ENCODE measurements around the gene SLC7A7. TPM values are rescaled to one million over a fixed set of nuclear protein-coding genes. Genes with fewer than 3 reads are reported as not detected.
"Not testable (repeated sequence)": the region's sequence is repeated elsewhere in the genome, so short reads cannot be mapped to it uniquely, and the experiment has no call there.

SLC7A7 gene
- total and polyA plus RNA-seq, 10 donors: 34.2 to 165 (median 85.8) TPM

DNA sequence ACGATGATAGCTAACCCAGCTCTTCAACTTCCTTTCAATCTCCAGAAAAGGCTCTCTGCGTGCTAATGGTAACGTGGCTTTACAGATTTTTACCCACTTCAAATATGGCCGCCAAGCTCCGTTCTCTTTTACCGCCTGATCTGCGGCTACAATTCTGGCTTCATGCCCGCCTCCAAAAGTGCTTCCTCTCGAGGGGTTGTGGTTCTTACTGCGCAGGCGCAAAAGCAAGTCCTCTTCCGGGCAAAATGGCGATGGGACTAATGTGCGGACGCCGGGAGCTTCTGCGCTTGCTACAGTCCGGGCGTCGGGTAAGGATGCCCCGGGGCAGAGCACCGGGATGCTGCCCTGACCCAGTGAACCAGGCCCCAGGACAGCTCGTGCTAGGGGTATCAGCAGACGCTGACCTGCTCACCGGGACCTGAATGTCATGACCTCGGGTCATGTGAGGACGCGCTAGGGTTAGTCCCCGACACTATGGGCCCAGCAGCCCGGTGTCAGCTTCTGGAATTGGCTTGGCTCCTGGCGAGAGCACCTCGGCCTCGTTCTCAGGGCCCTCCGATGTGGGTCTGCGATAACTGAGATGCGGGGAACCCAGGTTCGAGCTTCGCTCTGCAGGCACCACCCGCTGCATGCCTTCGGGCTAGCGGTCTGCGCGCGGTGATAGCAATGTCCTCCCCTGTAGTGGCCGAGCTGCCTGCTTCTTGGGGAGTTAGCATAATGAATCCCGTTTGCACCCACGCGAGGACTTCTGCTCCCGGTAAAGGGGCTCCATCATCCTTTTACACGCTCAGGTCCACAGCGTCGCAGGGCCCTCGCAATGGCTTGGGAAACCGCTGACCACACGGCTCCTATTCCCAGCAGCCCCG is 48.5 kb downstream of the SLC7A7 start, which contains the start of gene OXA1L:
OXA1L (plus strand) TSS at position 232 of the 866 bp plus-strand sequence; CDS start at position 246, 14 bp downstream.
- intact Hi-C loops (cut with DNase I; ENCODE audit: low total_unique reads): no loop called here
- 0 to 1% (median 0%) methylated on average over 31 to 56 of the region's 56 CpGs for WGBS, 5 donors

DNA sequence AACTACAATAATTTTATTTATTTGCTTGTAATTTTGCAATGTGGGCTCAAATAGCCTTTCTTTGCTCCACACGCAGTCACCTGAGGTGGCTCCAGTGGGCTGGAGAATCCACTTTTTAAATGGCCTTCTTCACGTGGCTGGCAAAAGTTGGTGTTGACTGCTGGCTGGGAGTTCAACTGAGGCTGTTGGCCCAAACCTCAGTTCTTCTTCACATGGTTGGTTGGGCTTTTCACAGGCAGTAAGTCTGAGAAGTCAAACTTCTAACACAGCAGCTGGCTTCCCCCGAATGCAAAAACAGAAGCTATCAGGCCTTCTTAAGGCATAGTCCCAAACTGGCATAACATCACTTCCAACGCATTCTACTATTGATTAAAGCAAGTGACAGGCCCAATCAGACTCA is 50.9 kb downstream of the SLC7A7 start:
- TF ChIP-seq POLR2AphosphoS5 (IDR thresholded peaks at IDR 0.05) (no peak), POLR2A (IDR thresholded peaks at IDR 0.05) (no peak)
- TF ChIP-seq, protein P1, sequence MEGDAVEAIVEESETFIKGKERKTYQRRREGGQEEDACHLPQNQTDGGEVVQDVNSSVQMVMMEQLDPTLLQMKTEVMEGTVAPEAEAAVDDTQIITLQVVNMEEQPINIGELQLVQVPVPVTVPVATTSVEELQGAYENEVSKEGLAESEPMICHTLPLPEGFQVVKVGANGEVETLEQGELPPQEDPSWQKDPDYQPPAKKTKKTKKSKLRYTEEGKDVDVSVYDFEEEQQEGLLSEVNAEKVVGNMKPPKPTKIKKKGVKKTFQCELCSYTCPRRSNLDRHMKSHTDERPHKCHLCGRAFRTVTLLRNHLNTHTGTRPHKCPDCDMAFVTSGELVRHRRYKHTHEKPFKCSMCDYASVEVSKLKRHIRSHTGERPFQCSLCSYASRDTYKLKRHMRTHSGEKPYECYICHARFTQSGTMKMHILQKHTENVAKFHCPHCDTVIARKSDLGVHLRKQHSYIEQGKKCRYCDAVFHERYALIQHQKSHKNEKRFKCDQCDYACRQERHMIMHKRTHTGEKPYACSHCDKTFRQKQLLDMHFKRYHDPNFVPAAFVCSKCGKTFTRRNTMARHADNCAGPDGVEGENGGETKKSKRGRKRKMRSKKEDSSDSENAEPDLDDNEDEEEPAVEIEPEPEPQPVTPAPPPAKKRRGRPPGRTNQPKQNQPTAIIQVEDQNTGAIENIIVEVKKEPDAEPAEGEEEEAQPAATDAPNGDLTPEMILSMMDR (IDR thresholded peaks at IDR 0.05 in 8 of 11, conservative IDR thresholded peaks at IDR 0.05 in 3 of 11): no peak
- Histone ChIP-seq H3K27ac (no peak overlapping the region), H3K9me3 (peaks cover 0 to 21% (median 15%) of the 10 kb centered on the region in 8 donors), H3K4me1 (peaks cover 17 to 39% (median 33%) of the 10 kb centered on the region in 6 donors), H3K36me3 (peaks cover 0 to 17% (median 13%) of the 10 kb centered on the region in 6 donors), H3K27me3 (replicated peaks in 1 of 7) (no peaks in the 10 kb centered on the region), H3K4me3 (no peak overlapping the region)
- DNase-seq: no peak
- 82 to 93% (median 90%) methylated on average over 4 of the region's 4 CpGs for WGBS, 5 donors
- intact Hi-C loops (cut with DNase I; ENCODE audit: low total_unique reads): no loop called here

More for the DNA sequence above, 48.5 kb downstream of the SLC7A7 start, which contains the start of gene OXA1L:
- peak within 1 kb of the TSS; percentile 78 to 93 (median 88) for H3K27ac ChIP-seq
- peaks cover 0 to 13% (median 9%) of the 10 kb centered on the region in 8 donors for H3K9me3 ChIP-seq
- H3K4me3 ChIP-seq: peak within 1 kb of the TSS; percentile 85 to 100 (median 95)
- H3K27me3 ChIP-seq (replicated peaks in 1 of 7): no peaks in the 10 kb centered on the region
- peaks cover 5 to 40% (median 36%) of the 10 kb centered on the region in 6 donors for H3K36me3 ChIP-seq
- peak; percentile 97 for DNase-seq
- peaks cover 17 to 49% (median 35%) of the 10 kb centered on the region in 6 donors for H3K4me1 ChIP-seq
- TF ChIP-seq, protein P1 (IDR thresholded peaks at IDR 0.05 in 8 of 11, conservative IDR thresholded peaks at IDR 0.05 in 3 of 11): no peak
- TF ChIP-seq POLR2A (IDR thresholded peaks at IDR 0.05): peak in 1 of 3 donors; percentile 32
- TF ChIP-seq POLR2AphosphoS5 (IDR thresholded peaks at IDR 0.05): peak; percentile 86 to 95 (median 92)

DNA sequence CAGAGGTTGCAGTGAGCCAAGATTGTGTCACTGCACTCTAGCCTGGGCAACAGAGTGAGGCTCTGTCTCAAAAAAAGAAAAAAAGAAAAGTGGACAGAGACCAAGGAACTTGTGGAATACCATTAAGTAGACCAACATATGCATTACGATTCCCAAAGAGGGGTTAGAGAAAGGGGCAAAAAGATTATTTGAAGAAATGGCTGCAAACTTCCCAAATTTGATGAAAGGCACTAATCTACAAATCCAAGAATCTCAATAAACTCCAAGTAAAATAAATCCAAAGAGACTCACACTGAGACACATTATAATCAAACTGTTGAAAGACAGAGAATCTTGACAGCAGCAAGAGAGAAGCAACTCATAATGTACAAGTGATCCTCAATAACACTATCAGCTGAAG is 53.5 kb downstream of the SLC7A7 start:
- intact Hi-C loops (cut with DNase I; ENCODE audit: low total_unique reads): no loop called here
- Histone ChIP-seq H3K36me3 (no peaks in the 10 kb centered on the region), H3K4me1 (peaks cover 0 to 14% (median 9%) of the 10 kb centered on the region in 6 donors), H3K4me3 (no peak overlapping the region), H3K27ac (no peak overlapping the region), H3K27me3 (replicated peaks in 1 of 7) (no peaks in the 10 kb centered on the region), H3K9me3 (peaks cover 0 to 21% (median 15%) of the 10 kb centered on the region in 8 donors)
- DNase-seq: no peak
- 94 to 98% (median 97%) methylated on average over 1 of the region's 1 CpG for WGBS, 5 donors
- TF ChIP-seq POLR2AphosphoS5 (IDR thresholded peaks at IDR 0.05) (no peak), POLR2A (IDR thresholded peaks at IDR 0.05) (no peak)
- TF ChIP-seq, protein P1 (IDR thresholded peaks at IDR 0.05 in 8 of 11, conservative IDR thresholded peaks at IDR 0.05 in 3 of 11): no peak

DNA sequence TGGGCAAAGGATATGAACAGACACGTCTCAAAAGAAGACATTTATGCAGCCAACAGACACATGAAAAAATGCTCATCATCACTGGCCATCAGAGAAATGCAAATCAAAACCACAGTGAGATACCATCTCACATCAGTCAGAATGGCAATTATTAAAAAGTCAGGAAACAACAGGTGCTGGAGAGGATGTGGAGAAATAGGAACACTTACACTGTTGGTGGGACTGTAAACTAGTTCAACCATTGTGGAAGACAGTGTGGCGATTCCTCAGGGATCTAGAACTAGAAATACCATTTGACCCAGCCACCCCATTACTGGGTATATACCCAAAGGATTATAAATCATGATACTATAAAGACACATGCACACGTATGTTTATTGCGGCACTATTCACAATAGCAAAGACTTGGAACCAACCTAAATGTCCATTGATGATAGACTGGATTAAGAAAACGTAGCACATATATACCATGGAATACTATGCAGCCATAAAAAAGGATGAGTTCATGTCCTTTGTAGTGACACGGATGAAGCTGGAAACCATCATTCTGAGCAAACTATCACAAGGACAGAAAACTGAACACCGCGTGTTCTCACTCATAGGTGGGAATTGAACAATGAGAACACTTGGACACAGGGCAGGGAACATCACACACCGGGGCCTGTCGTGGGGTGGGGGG is 57.1 kb downstream of the SLC7A7 start:
- WGBS, 5 donors: 82 to 92% (median 89%) methylated on average over 9 to 10 of the region's 10 CpGs
- not testable (repeated sequence) for H3K4me3 ChIP-seq; H3K4me1 ChIP-seq; DNase-seq; H3K36me3 ChIP-seq; H3K27me3 ChIP-seq (replicated peaks in 1 of 7); H3K27ac ChIP-seq
- intact Hi-C loops (cut with DNase I; ENCODE audit: low total_unique reads): loop anchor here (10.0 kb wide), 1 partner anchor 163 kb away; the partner anchor contains the start of gene ABHD4
- peaks cover 0 to 21% (median 15%) of the 10 kb centered on the region in 8 donors for H3K9me3 ChIP-seq

Measured in spleen (tissue), 11 donors.